Esophagus mucosa (tissue), 1 donor: ENCODE data around the gene PIK3C2A. TPM values are rescaled to one million over a fixed set of nuclear protein-coding genes. Genes with fewer than 3 reads are reported as not detected.
A peak's percentile ranks its signal among the peaks of the same experiment; 100 is the strongest.

Experiments used
- ATAC-seq: fragments of 200-7000 bp; cut with Tn5 transposase; one replicate; pipeline ENCODE4 v1.9.1; 2020
- total RNA-seq: library from RNA; stranded (reverse); gene quantifications from one replicate; pipeline ENCODE4 v1.2.4, GENCODE V29; 2023
- donor health status: DM: yes; HTN: yes; CAD: no.

PIK3C2A gene
- total RNA-seq, 1 donor from 2014 or later, result 29.9 TPM

DNA sequence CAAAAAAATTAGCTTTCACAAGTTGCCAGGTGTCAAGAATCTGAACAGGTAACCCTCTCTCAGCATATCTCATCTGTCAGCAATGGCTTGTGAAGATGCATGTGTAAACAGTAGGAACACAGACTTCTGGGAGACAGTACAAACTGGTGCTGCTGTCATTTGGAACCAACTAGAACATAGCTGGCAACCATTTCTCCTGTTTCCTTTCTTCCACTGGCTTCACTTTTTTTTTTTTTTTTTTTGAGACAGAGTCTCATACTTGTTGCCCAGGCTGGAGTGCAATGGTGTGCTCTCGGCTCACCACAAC, 2.1 kb upstream of the PIK3C2A start:
- no peak for ATAC-seq

DNA sequence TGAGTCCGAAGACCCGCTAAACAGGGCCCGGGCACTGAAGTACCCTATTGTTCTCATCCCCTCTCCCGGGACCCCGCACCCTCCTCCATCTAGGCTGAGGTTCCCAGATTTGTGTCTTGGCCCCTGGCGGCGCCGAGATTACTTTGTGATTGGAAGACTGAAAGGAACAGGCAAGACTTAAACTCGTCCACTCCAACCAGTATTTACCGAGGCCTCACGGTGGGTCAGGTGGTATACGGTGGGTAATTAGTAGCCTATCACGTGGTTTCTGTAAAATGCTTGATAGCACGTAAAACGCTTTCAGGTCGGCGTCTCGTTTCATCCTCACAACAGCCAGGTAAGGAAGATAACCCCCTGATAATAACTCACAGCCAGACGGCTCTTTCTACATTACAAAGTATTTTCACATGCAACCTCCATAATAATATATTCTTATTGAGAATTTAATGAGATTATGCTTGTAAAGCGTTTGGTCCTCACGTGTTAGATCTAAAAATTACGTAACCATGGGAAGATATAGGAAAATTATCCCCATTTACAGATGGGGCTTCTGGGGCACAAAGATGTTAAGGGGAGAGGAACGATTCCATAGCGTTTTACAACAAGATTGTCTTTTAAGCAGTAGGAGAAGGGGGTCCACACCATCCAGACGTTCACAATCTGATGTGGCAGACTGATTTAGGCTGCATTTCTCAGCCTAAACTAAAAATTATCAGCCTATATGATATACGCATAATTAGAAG, 642 bp upstream of the PIK3C2A start:
- peak; percentile 76 for ATAC-seq

- no peak for ATAC-seq
Measured at GRCh38 chr11:17206463-17206862, 1.3 kb downstream of the PIK3C2A start.

- ATAC-seq, result no peak
Measured at GRCh38 chr11:17197431-17197898, 10.3 kb downstream of the PIK3C2A start.

DNA sequence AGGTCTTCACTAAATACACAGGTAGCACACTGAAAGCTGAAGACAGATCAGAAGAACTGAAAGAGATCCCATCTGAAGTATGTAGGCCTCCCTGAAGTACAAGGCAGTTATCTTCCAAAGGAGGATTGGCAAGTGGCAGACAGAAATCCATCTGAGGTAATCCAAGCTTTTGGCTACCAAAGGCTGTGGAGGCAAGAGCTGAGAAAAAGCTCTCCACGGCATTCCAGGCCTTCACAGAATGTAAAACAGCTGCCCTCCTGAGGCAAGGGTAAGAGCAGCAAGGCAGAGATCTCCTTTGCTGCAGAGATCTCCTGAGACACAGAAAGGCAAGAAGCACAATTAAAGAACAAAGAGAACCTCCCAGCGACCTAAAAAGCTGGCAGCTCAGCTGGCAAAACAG, 19.1 kb downstream of the PIK3C2A start:
- no peak for ATAC-seq

DNA sequence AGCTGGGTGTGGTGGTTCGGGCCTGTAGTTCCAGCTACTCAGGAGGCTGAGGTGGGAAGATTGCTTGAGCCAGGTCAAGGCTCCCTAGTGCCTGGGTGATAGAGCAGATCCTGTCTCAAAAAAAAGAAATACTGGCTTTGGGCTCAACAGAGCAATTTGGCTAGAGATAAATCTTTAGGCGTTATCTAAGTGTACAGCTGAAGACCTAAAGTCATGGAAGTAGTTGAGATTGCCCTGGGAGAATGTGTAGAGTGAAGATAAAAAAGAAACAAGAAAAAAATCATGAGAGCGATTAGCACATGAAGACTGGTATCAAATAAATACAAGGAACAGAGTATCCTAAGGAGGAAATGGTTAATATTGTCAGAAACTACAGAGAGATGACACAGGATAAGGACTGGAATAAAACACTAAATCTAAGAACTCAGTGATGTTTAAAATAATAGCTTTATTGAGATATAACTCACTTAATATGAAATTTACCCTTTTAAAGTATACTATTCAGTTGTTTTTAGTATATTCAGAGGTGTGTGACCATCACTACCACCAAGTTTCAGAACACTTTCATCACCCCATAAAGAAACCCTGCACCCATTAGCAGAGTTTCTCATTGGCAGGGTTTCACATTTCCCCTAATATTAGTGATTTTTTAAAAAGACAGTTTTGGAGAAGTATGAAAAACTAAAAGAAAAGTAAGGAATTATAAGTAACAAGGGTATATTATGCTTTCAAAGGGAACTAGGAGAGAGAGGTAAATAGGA, 20.7 kb downstream of the PIK3C2A start:
- no peak for ATAC-seq

DNA sequence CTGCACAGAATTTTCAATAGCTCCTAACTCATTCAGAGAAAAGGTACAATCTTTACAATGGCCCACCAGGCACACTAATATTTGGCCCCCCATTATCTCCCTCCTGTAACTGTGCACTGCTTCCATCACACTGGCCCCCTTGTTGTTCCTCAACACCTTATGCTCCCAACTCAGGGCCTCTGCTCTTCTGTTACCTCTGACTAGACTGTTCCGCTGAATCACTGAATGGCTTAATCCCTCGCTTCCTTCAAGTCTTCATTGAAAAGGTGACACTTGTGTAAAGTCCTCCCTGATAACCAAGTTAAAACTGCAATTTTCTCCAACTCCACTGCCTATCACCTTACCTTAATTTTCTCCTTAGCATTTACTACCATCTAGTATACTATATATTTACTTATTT, 21.8 kb downstream of the PIK3C2A start:
- peak; percentile 28 for ATAC-seq

GRCh38 chr11:17184882-17185587, 22.8 kb downstream of the PIK3C2A start:
- ATAC-seq, result peak; percentile 71

DNA sequence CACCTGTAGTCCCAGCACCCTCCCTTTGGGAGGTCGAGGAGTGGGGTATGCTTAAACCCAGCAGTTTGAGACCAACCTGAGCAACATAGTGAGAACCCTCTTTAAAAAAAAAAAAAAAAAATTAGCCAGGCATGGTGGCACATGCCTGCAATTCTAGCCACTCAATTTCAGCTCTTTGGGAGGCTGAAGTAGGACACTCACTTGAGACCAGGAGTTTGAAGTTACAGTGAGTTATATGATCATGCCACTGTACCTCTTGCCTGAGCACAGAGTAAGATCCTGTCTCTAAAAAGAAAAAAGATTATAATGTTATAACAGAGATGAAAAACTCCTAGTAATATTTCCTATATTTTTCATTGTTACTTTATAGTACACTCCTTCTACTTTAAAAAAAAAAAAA, 23.9 kb downstream of the PIK3C2A start:
- no peak for ATAC-seq

- ATAC-seq, result no peak
Measured at GRCh38 chr11:17179970-17180369, 27.8 kb downstream of the PIK3C2A start.

- ATAC-seq, result no peak
Measured at GRCh38 chr11:17173332-17173731, 34.5 kb downstream of the PIK3C2A start.

- no peak for ATAC-seq
Measured at GRCh38 chr11:17171916-17172315, 35.9 kb downstream of the PIK3C2A start.

GRCh38 chr11:17171343-17171742, 36.4 kb downstream of the PIK3C2A start:
- ATAC-seq, result no peak

- ATAC-seq, result no peak
Measured at GRCh38 chr11:17169876-17170275, 37.9 kb downstream of the PIK3C2A start.

DNA sequence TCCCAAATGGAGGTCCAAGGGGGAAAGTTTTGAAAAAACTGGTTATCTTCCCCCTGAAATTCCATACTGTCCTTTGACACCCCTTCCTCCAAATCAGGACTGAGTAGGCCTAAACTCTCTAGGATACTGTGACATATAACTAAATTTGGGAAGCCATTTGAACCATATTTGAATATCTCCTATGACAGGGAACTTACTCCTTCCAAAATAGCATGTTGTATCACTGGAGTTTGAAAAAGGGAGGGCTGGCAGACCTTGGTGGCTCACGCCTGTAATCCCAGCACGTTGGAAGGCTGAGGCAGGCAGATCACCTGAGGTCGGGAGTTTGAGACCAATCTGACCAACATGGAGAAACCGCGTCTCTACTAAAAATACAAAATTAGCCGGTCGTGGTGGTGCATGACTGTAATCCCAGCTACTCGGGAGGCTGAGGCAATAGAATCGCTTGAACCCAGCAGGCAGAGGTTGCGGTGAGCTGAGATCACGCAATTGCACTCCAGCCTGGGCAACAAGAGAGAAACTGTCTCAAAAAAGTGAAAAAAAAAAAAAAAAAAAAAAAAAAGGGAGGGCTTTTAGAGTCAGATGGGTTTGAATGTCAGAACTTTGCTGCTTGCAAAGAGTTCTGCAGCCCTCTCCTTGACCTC, 42.4 kb downstream of the PIK3C2A start:
- no peak for ATAC-seq

DNA sequence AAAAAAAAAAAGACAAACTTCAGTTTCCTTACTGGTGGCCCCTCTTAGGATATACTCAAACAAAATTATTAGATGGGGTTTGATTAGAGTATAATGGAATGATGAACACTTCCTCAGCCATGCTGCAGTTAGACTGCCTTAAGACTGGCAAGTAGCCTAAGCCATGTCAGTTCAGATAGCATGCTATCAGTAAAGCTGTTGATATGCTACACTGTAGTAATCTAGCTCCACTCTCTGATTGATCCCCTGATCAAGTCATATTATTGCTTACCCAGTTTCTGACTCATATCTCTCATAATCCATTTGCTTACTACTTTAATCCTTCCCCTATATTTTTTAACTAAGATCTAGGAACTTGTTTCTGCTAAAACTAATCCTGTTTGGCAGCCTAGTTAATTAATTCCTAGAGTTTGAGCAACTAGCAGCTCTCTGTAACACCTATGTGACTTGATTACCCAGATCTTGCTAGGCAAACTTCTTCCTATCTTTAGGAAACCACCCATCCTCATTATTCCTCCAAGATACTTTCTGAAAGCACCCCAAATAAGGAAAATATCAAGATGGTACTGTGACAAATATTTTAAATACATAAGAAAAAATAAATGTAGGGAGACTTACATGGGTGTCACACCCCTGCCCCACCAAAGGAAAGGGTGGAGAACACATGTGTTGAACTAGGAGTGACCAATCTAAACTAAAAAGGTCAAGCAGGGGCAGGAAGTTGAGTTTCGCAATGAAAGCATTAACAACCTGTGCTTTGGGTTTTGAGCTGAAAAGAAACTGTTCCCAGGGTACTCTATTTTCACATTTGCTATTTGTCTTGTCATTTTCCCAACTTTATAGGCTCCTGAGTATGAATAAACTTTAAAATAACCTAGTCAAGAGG, 43.2 kb downstream of the PIK3C2A start:
- ATAC-seq, result peak; percentile 80

- ATAC-seq, result no peak
Measured at GRCh38 chr11:17163736-17164135, 44.0 kb downstream of the PIK3C2A start.

GRCh38 chr11:17163291-17163690, 44.5 kb downstream of the PIK3C2A start:
- no peak for ATAC-seq

DNA sequence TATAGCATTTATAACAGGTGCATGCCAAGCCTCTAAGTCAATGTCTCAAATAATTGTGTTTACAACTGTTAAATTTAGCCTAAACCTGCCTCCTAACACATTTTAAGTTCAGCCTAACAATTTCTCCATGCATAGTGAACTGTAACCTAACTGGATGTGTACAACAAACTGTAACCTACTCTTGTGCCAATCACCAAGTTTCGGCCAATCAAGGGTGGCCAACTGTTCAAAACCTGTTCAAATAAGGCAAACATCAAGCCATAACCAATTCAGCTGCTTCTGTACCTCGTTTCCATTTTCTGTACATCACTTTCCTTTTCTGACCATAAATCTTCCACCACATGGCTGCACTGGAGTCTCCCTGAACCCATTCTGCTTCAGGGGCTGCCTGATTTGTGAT, 45.4 kb downstream of the PIK3C2A start:
- no peak for ATAC-seq

DNA sequence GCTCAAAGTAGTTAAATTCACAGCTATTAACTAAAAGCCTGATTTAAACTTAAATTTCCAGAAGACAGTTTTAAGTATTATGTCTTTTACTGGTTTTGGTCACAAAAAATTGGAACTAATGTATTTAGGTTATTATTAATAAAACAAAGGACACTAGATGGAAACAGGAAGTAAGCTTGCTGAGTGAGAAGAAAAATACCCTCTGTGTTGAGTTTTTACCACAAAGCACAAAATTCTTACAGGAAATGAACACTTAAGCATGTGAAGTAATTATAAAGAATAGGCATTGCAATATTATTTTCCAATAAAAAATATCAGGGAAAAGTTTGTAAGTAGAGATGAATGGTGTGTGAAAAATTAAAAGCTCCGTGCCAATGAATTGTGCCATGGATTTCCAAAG, 46.3 kb downstream of the PIK3C2A start:
- ATAC-seq, result no peak

DNA sequence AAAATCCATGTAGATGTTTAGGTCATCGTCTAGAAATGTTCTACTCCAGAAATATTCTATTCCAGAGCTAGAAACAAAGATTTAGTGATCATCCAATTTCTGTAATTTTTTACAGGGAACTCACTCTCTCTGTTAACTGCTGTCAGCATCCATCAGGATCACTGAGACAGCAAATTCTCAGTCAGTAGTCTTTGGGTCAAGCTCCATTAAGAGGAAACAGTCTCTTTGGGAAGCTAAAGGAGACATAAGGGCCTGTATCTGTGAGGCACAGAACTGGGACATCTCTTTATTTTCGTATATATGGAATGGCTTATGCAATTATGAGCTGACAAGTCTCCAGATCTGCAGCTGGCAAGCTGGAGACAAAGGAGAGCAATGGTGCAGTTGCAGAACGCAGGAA, 48.3 kb downstream of the PIK3C2A start:
- ATAC-seq, result no peak
